HG02588 (cell line): ENCODE data around the gene MYO18B.
A peak's percentile ranks its signal among the peaks of the same experiment; 100 is the strongest.

Experiments used
- ATAC-seq: cut with Tn5 transposase; IDR thresholded peaks from one replicate; pipeline ENCODE4 v1.9.1; 2021; ENCODE audit warnings: mild to moderate bottlenecking, moderate library complexity; ENCODE audit not compliant: unreplicated experiment

Gene MYO18B

DNA sequence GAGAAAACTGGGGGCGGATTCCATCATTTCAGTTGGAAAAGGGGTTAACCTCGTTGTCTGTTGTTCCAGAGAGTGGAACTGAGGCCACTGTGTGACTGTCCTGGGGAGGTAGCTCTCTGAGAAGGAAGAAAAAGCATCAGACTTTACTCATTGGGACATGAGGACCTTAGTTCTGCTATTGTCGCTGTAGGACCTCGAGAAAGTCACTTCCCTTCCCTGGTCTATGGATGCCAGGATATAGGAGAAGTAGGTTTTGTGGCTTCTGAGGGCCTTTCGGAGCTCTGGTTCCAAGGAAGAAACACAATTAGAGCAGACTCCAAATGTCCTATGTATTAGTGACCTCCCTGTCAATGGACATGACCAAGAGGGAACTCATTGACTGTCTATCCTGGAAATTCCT, 6.2 kb downstream of the MYO18B start:
- ATAC-seq = no peak

DNA sequence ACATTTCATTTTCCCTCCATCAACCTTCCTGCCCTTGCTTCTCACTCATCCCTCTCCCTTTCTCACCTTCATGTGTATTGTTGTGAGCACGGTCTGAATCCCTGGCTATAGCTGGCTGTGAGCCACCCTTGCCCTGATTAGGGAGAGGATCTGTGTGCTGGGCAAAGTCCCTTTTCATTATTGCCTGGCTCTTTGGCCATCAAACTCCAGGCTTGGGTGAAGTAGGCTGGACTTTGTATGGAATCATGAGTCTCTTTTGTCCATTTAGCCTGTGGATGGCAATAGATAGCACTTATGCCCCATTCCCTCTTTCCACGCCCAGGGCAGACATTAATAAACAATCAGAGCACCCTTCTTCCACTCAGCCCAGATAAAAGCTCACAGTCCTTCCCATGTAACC, 6.7 kb downstream of the MYO18B start:
- no peak for ATAC-seq

DNA sequence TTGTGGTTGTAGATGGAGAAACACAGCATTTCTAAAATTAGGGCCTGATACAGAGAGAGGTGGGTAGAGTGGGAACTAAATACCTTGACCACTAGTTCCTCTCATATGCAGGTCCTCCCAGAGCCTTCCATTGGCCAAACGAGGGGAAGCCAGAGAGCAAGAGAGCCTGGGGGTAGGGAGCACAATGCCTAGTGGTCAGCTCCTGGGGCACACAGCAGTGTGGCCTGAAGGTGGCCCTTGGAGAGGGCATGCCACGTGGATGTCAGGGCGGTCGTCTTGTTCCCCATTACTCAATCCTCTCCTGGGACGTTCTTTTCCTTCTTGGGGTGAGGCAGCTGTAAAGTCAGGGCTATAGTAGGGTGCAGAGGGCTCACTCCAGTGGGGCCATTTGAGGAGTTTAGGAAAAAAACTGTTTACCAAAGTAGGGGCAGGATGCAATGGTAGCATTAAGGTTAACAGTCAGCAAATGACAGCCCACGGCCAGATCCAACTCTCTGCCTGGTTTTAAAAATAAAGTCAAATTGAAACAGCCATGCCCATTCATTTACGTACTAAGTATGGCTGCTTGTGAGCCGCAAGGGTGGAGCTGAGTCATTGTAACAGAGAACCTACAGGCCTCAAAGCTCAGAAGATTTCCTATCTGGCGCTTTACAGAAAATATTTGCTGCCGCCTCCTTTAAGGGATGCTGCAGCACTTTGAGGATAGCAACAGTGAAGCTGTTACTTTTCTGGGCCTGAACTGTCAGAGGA, 7.6 kb downstream of the MYO18B start:
- ATAC-seq = peak; percentile 77

DNA sequence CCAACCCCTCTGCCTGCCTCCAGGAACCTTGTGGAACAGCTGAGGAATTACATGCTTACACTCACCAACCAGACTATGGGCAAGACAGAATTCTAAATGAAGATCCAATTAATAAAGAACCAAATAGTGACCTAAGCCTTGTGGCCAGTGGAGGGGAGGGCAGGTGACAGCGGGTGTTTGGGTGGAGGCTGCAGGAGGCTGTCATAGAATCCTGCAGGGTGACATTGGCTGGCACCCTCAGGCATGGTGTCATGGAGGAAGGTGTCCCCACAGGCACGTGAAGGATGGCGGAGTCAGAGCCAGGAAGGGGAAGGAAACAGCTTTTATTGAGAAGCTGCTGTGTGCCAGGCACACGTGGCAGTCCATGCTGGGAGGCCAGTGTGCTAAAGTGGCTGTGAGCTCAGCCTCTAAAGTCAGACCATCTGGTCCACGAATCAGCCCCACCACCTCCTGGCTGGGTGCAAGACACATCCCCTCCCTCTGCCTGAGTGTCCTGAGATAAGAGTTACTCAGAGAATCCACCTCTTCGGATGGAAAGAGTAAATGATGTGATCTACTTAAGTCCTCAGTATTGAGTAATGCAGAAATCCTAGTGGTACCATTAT, 8.7 kb downstream of the MYO18B start:
- no peak for ATAC-seq

DNA sequence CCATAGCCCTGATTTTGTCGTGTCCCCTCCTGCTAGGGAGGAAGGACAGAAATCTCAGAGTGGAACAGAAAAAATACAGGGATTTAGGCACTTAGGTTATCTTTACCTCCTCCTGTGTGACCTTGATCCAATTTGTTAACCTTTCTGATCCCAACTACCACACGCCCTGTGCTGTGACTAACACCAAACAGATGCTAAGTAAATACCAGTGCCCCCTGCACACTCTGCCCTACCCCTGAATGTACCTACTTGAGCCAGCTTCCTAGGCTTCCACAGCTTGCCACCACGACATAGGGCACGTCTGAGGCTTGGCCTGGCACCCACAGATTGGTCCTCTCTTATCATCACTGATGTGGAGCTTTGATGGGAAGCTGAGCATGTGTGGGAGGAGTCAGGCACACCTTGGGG, 9.2 kb downstream of the MYO18B start:
- no peak for ATAC-seq

DNA sequence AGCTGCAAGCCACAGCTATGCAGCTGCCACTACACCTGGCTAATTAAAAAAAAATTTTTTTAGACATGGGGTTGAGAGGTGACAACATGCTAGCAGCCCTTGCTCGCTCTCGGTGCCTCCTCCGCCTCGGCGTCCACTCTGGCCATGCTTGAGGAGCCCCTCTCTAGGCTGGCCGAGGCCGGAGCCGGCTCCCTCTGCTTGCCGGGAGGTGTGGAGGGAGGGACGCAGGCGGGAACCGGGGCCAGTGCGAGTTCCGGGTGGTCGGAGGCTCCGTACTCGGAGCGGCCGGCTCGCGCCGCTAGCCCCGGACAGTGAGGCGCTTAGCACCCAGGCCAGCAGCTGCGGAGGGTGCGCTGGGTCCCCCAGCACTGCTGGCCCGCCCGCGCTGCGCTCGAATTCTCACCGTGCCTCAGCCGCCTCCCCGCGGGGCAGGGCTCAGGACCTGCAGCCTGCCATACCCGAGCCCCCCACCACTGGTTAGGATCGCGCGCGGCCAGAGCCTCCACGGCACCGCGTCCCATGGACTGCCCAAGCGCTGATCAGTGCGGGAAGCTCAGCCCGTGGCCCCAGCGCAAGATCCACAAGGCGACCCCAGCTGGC, 10.7 kb downstream of the MYO18B start:
- ATAC-seq = no peak

DNA sequence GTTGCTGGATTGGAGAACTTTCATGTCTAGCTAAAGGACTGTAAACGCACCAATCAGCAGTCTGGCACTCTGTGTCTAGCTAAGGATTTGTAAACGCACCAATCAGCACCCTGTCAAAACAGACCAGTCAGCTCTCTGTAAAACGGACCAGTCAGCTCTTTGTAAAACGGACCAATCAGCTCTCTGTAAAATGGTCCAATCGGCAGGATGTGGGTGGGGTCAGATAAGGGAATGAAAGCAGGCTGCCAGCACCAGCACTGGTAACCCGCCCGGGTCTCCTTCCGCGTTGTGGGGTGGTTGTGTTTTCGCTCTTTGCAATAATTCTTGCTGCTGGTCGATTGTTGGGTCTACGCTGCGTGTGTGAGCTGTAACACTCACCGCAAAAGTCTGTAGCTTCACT, 11.3 kb downstream of the MYO18B start:
- no peak for ATAC-seq

DNA sequence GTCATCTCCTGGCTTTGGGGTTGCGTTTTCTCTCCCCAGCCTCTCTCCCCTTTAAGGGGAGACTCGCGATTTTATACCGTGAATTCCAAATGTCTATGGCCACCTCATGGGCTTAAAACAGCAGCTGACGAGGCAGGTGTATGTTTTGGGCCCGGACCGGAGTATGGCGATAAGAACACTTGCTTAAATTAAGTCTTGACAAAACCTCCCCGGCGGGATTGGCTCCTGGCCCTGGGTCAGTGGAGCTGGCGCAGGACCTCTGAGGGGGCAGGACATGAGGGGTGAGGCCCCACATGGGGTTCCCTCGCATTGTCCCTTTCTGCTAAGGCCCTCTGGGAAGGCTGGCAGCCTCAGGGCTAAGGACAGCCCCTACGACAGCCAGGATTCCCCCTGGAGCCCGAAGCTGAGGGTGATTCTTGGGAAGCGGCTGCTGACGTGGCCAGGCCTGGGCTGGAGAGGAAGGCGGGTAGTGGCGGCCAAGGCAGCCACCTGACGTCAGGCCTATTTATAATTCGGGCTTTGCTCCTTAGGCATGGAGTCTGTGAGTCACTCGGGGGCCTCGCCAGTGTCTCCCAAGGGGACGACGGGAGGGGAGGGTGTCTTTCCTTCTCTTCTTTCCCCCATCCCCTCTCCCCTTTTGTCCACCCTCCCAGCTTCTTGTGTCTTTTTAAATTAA, 12.7 kb downstream of the MYO18B start:
- no peak for ATAC-seq

DNA sequence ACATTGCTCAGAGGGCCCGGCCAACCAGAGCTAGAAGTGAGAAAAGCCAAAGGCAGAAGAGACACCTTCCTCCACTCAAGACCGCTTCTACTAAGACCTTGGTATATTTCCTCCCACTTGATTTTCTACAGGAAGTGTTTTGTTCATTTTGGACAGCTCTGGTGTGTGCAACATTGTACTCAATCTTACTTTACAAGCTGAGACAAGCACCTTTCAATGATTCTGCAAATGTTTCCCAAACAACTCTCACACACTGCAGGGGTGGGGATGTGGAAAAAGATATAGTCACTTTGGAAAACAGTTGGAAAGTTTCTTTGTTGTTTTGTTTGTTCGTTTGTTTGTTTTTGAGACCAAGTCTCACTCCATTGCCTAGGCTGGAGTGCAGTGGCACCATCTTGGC, 15.7 kb downstream of the MYO18B start:
- ATAC-seq = no peak

DNA sequence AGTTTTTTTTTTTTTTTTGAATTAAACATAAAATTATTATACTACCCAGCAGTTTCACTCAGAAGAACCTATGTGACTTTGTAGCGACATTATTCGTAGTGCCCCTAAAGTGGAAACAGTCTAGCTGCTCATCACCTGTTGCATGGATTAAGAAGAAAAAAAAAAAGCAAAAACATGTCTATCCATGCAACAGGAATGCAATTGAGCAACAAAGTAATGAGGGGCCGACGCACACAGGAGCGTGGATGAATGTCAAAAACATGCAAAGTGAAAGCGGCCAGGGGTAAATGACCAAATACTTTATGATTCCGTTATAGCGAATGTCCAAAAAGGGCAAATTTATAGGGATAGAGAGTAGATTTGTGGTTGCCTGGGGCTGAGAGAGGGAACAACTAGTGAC, 16.3 kb downstream of the MYO18B start:
- no peak for ATAC-seq

DNA sequence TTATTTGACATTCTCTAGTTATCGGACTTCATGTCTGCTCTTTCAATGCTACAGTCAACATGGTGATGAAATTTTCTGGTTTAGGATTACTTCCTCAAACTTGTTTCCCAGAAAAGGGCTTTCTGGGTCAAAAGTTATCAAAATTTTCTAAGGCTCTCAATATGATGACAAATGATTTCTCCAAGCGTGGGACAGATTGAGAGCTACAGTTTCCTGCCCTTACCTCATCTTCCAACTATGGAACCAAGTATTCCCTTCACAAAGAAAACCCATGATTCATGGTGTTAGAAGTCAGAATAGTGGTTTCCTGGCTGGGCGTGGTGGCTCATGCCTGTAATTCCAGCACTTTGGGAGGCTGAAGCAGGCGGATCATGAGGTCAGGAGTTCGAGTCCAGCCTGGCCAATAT, 17.8 kb downstream of the MYO18B start:
- no peak for ATAC-seq

DNA sequence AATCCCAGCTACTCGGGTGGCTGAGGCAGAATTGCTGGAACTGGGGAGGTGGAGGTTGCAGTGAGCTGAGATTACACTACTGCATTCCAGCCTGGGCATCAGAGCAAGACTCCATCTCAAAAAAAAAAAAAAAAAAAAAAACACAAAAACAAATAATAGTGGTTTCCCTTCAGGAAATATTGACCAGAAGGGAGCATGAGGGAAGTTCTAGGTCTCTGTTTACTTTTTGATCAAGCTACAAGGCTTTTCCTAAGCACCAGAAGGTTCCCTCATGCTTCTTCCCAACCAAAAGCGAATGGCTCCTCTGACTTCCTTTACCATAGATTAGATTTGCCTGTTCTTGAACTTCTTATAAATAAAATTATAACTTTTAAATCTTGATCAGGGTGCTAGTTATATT, 18.3 kb downstream of the MYO18B start:
- no peak for ATAC-seq

DNA sequence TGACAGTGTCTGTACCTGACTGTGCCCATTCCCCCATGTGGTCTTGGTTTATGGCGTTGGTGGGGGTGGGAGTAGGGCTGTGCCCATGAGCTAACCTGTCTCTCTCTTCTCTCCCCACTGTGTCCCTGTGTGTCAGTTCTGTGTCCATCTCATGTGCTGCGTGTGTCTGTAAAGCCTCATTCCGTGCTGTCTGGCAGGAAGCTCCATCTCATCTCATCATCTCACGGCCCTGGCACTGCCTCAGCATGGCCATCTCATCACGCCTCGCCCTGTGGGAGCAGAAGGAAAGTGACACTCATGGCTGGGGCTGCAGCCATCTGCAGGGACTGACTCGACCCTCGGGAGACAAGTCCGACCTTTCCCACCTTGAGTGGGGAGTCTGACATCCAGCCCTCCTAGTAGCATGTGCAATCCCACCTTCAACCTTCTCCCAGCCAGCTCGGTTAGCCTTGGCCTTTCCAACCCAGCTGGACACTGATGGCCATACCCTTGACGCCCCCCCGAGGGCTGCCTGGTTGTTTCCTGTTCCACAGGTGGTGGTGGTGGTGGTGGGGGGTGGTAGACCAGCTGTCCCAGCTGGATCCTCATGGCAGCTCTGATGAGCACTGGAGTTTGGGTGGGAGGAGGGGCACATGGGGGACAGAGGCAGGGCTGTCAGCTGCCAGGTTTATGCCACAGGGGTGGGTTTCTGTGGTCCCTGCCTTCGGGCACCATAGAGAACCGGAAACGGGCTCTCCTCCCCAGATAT, 19.0 kb downstream of the MYO18B start:
- ATAC-seq = no peak

DNA sequence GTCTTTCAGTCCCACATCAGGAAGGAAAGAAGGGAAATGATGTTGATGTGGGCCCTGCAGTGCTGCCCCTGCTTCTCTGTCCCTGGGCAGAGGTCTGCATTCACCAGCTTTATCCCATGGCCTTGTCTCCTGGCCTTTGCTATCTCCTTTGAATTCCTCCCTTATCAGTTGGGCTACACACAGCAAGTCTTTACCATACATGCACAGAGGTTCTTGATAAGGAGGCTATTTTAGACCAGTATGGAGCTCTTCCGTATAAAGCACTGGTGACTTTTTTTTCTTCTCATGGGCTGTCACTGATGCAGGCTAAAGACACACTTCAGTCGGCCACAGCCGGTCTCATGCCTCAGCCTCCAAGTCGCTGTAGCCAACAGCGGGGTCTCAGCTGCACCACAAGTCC, 20.2 kb downstream of the MYO18B start:
- ATAC-seq = no peak

DNA sequence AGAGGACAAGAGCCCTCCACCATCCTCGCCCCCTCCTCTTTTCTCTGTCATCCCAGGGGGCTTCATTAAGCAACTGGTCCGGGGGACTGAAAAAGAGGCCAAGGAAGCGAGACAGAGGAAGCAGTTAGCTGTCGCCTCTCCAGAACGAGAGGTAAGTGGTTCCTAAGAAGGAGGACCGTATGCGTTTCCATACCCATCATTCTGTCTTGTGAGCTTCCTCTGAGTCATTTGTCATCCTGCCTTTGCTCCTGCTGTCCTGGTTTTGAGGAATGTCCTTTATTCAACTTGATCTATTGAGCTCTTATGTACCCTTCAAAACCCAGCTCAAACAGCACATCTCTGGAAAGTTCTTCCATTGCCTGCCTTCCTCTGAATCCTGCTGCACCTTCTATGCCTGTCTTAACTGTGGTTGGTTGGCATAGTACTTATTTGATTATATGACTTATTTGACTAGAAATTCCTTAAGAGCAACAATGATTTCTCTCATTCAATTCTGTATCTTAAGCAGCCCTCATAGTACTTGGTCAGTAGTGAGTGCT, 21.3 kb downstream of the MYO18B start:
- ATAC-seq = no peak

DNA sequence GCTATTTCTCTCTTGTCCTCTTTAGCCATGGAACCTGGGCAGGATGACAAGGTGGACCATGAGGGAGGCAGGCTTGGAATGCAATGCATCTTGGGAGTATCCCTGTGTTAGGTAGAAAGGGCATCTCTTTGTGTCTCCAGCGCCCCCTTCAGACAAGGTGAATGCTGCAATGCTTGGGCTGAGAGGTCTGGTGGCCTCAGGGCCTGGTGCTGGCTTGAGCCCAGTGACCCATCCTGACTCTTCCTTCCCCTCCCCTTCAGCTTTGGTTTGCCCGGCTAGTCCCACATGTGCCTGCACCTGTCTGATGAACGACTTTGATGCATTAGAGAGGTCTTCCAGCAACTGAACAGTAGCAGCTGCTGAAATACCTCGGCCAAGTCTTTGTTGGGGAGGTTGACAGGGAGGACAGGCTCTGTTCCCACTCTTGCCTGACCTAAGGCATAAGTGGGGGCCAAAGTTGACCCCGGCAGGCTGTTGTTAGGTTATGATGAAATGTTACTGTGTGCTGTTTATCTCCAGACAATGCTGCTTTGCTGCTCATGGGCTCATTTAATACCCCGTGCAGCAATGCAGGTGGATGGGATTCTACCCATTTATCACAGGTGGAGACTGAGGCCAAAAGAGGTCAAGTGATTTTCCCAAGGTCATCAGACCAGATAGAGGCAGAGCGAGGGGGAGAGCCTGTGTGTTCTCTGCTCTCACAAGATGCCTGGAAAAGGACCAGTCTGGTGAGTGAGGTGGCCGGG, 22.5 kb downstream of the MYO18B start:
- ATAC-seq = no peak

DNA sequence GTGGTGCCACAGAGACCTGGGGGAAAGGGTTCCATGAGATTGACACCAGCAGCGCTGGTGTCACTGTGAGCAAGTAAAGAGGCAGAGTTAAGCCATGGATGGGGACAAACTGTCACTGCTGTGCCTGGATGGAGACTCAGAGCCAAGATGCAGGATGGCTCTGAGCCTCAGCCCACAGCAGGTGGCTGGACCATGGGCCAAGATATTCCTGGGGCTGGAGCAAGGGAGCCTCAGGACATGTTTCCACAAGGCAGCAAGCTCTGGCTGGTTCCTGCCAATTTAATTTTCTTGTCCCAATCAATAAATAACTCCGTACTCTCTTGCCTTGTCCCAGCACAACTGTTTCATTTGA, 23.0 kb downstream of the MYO18B start:
- no peak for ATAC-seq

DNA sequence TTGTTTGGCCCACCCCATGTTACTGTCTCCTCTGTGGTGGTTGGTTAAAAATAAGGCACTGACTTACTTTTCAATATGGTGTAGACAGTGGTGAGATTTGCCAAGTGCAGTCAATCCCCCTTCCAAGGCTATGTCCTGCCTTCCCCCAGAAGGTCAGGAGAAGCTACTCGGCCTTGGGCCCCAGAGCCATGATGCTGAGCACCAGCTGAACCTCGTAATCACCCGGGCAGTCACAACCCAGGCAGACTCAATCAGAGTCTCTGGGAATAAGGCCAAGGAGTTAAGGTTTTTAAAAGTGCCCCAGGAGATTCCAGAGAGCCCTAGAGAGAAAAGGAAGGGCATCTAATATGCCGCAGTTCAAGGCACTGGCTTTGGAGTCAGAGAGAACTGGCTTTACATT, 23.8 kb downstream of the MYO18B start:
- no peak for ATAC-seq

DNA sequence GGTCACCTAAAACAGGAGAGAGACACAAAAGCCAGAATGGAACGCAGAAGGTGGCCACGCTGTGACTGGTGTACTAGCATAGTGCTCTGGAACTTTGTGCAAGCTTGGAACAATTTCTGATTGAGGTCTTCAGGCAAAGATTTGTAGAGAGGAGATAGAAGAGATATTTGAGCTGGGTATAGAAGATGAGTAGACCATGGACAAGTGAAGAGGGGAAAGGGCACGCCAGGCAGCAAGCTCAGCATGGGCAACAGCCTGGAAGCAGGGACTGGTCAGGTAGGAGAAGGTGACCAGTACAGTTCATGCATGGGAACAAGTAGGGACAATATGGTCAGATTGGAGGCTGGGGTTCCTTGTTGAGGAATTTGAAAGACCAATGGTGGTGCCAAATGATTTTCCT, 24.4 kb downstream of the MYO18B start:
- no peak for ATAC-seq

DNA sequence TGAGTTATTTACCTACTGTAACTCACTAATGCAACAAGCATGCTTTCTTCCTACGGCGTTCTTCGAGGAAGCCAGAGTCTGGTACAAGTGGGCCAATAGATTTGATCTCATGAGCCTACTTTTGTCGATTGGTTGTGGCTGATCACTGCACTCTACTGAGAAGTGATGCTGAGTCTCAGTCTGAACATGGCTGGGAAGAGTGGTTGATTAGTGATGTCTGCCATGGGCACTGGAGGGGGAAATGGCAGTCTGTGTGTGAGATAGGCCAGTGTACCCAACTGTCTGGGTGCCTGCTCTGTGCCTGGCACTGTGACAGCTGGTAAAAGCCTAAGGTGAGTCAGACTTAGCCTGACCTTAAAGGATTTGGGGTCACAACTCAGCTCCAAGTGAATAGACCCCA, 28.3 kb downstream of the MYO18B start:
- ATAC-seq = no peak
